Nephron (organoid): Measurements from ENCODE around the gene ACMSD.

Source experiments
- H3K27ac Mint-ChIP-seq, 3 experiments: 2 replicates each; pipeline ENCODE4 v1.8.0; 2020; ENCODE audit warnings: mixed read lengths in 3 of 3, mild to moderate bottlenecking in 2 of 3, moderate library complexity in 1 of 3
- H3K27me3 Mint-ChIP-seq: 2 replicates; pipeline ENCODE4 v1.8.0; 2021; ENCODE audit warnings: low read depth, mild to moderate bottlenecking, moderate library complexity, mixed read lengths
- H3K36me3 Mint-ChIP-seq: 2 replicates; pipeline ENCODE4 v1.8.0; 2020; ENCODE audit warnings: low read depth, mixed read lengths
- H3K4me1 Mint-ChIP-seq: 2 replicates; pipeline ENCODE4 v1.8.0; 2020; ENCODE audit warnings: mixed read lengths
- H3K4me3 Mint-ChIP-seq, 3 experiments: 2 replicates each; pipeline ENCODE4 v1.8.0; 2020; ENCODE audit warnings: mild to moderate bottlenecking in 3 of 3, mixed read lengths in 3 of 3, moderate library complexity in 2 of 3
- H3K9me3 Mint-ChIP-seq: 2 replicates; pipeline ENCODE4 v1.8.0; 2020; ENCODE audit warnings: mixed read lengths
- CTCF ChIP-seq, 3 experiments: fragments of 200-600 bp; sonication (generic); IDR thresholded peaks; one replicate each; pipeline ENCODE4 v1.5.0; 2021; ENCODE audit warnings: antibody characterized with exemption in 3 of 3; ENCODE audit not compliant: unreplicated experiment in 3 of 3

ACMSD gene

DNA sequence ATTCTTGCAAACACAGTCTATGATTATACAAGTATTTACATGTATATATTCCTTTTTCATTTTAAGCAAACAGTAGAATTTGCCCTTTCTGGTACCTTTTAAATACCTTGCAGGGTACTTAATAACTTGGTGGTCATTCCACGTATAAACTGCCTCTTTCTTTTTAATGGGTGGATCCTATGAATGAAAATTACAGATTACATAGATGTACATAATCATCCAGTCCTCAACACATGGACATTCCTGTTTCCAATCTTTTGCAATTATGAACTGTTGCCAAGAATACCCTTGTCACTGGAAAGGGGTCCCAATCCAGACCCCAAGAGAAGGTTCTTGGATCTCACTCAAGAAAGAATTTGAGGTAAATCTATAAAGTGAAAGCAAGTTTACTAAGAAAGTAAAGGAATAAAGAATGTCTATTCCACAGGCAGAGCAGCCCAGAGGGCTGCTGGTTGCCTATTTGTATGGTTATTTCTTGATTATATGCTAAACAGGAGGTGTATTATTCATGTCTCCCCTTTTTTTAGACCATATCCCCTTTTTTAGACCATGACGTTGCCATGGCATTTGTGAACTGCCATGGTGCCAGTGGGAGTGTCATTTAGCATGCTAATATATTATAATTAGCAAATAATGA, 72.5 kb downstream of the ACMSD start:
- H3K27me3 Mint-ChIP-seq: no peaks in the 10 kb centered on the region
- peaks cover 37% of the 10 kb centered on the region for H3K9me3 Mint-ChIP-seq

DNA sequence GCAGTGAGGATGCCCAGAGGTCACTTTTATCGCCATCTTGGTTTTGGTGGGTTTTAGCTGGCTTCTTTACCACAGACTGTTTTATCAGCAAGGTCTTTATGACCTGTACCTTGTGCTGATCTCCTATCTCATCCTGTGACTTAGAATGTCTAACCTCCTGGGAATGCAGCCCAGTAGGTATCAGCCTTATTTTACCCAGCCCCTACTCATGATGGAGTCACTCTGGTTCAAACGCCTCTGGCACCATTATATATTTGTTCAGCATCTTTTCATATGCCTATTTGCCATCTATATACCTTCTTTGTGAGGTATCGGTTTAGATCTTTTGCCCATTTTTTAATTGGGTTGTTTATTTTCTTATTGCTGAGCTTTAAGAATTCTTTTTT, 73.0 kb downstream of the ACMSD start:
- Mint-ChIP-seq H3K27ac (no peak overlapping the region), H3K27me3 (no peaks in the 10 kb centered on the region), H3K9me3 (peaks cover 36% of the 10 kb centered on the region), H3K4me1 (no peaks in the 10 kb centered on the region), H3K36me3 (no peaks in the 10 kb centered on the region), H3K4me3 (no peak overlapping the region)
- no peak for TF ChIP-seq CTCF (IDR thresholded peaks at IDR 0.05; ENCODE audit: unreplicated experiment in 3 of 3)

More for the DNA sequence above, 72.5 kb downstream of the ACMSD start:
- Mint-ChIP-seq H3K27ac (no peak overlapping the region), H3K4me1 (no peaks in the 10 kb centered on the region), H3K36me3 (no peaks in the 10 kb centered on the region), H3K4me3 (no peak overlapping the region)
- TF ChIP-seq CTCF (IDR thresholded peaks at IDR 0.05; ENCODE audit: unreplicated experiment in 3 of 3): no peak

GRCh38 chr2:134912361-134912760, 73.9 kb downstream of the ACMSD start:
- no peak for TF ChIP-seq CTCF (IDR thresholded peaks at IDR 0.05; ENCODE audit: unreplicated experiment in 3 of 3)
- Mint-ChIP-seq H3K27me3 (no peaks in the 10 kb centered on the region), H3K36me3 (no peaks in the 10 kb centered on the region), H3K4me3 (no peak overlapping the region), H3K9me3 (peaks cover 33% of the 10 kb centered on the region), H3K4me1 (no peaks in the 10 kb centered on the region), H3K27ac (no peak overlapping the region)

DNA sequence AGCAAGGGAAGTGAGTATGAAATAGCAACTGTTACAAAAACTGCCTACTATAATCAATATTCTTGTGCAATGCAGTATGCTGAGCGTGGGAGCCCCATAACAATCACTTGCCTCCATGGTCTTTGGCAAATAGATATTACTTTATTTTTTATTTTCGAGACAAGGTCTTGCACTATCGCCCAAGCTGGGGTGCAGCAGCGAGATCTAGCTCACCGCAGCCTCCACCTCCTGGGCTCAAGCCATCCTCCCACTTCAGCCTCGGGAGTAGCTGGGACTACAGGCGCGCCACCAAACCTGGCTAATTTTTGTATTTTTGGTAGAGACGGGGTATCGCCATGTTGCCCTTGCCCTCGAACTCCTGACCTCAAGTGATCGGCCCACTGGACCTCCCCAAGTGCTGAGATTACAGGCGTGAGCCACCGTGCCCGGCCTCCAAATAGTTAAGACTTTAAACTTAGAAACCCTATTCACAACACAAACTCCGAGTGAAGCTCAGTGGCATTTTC, 79.0 kb downstream of the ACMSD start:
- Mint-ChIP-seq H3K27me3 (no peaks in the 10 kb centered on the region), H3K4me1 (peaks cover 17% of the 10 kb centered on the region), H3K9me3 (peaks cover 23% of the 10 kb centered on the region), H3K27ac (peak overlapping the region; percentile 89 to 99 (median 98)), H3K4me3 (peak overlapping the region; percentile 88 to 92 (median 89)), H3K36me3 (no peaks in the 10 kb centered on the region)
- TF ChIP-seq CTCF (IDR thresholded peaks at IDR 0.05; ENCODE audit: unreplicated experiment in 3 of 3): no peak

- H3K4me3 Mint-ChIP-seq: peak overlapping the region; percentile 88 to 92 (median 89)
- H3K27me3 Mint-ChIP-seq: no peaks in the 10 kb centered on the region
- peak; percentile 32 to 48 (median 42) for TF ChIP-seq CTCF (IDR thresholded peaks at IDR 0.05; ENCODE audit: unreplicated experiment in 3 of 3)
- peaks cover 17% of the 10 kb centered on the region for H3K9me3 Mint-ChIP-seq
- peaks cover 4% of the 10 kb centered on the region for H3K36me3 Mint-ChIP-seq
- H3K4me1 Mint-ChIP-seq: peaks cover 21% of the 10 kb centered on the region
- H3K27ac Mint-ChIP-seq: peak overlapping the region; percentile 89 to 99 (median 98)
Measured at GRCh38 chr2:134917888-134918525, 79.6 kb downstream of the ACMSD start.
